Lung (tissue), 12 donors: ENCODE measurements around the gene ANKRD13D. TPM values are rescaled to one million over a fixed set of nuclear protein-coding genes. Genes with fewer than 3 reads are reported as not detected.

ENCODE experiments used
- ATAC-seq: fragments of 200-7000 bp; cut with Tn5 transposase; one replicate; pipeline ENCODE4 v1.9.1; 2020; ENCODE audit warnings: moderate number of reproducible peaks; ENCODE audit not compliant: insufficient read depth, low FRiP score
- DNase-seq, 3 donors: peaks; one replicate each; pipeline ENCODE4 v3.0.0-alpha.2; 2013 to 2017
- H3K27ac ChIP-seq, 2 donors: one replicate each; pipeline ENCODE4 v1.5.1; 2013; ENCODE audit warnings: mild to moderate bottlenecking in 2 of 2, moderate library complexity in 2 of 2, control low read depth in 1 of 2, inconsistent platforms in 1 of 2, low read depth in 1 of 2, low read length in 1 of 2
- H3K27me3 ChIP-seq, 3 donors: one replicate each; pipeline ENCODE4 v1.5.1; 2013; ENCODE audit warnings: low read length in 2 of 3; ENCODE audit not compliant: control insufficient read depth in 3 of 3, insufficient read depth in 3 of 3
- H3K36me3 ChIP-seq, 4 donors: one replicate each; pipeline ENCODE4 v1.5.1; 2013; ENCODE audit warnings: low read length in 4 of 4, mild to moderate bottlenecking in 1 of 4, moderate library complexity in 1 of 4; ENCODE audit not compliant: control insufficient read depth in 4 of 4, insufficient read depth in 4 of 4
- H3K4me1 ChIP-seq, 5 donors: one replicate each; pipeline ENCODE4 v1.5.1; 2013; ENCODE audit warnings: low read length in 5 of 5, mild to moderate bottlenecking in 2 of 5, moderate library complexity in 1 of 5; ENCODE audit not compliant: control insufficient read depth in 5 of 5, insufficient read depth in 5 of 5
- H3K4me3 ChIP-seq: one replicate; pipeline ENCODE4 v1.5.1; 2013; ENCODE audit warnings: mild to moderate bottlenecking, control low read depth, moderate library complexity
- H3K9ac ChIP-seq, 2 donors: one replicate each; pipeline ENCODE4 v1.5.1; 2013; ENCODE audit warnings: low read length in 2 of 2, control low read depth in 1 of 2; ENCODE audit not compliant: insufficient read depth in 1 of 2
- H3K9me3 ChIP-seq, 4 donors: one replicate each; pipeline ENCODE4 v1.5.1; 2013; ENCODE audit warnings: low read length in 3 of 4, mild to moderate bottlenecking in 1 of 4, moderate library complexity in 1 of 4; ENCODE audit not compliant: control insufficient read depth in 4 of 4, insufficient read depth in 3 of 4
- WGBS, 2 donors: extraction: QIAGEN DNeasy Blood & Tissue Kit; methylation state at CpG; one replicate each; pipeline ENCODE4 v1.1.7; 2013; 5-methylcytosine and 5-hydroxymethylcytosine counted together
- polyA plus RNA-seq, 2 donors: library from polyadenylated mRNA; stranded (reverse); fragments of 200-250 nt; gene quantifications; one replicate each; pipeline ENCODE4 v1.2.1, GENCODE V29; 2013
- total RNA-seq, 2 donors: library from RNA; depleted of rRNA in 1 of 2; stranded (reverse); fragments of >200 nt in 1 of 2; gene quantifications; one replicate each; pipeline ENCODE4 v1.2.1, GENCODE V29; 2014 to 2021
- TF ChIP-seq, protein P1 (sequence below): IDR thresholded peaks from 2 replicates; pipeline ENCODE4 v1.5.1; 2012; ENCODE audit warnings: mild to moderate bottlenecking; ENCODE audit errors: control extremely low read depth, extremely low read depth
- donor health status: control.
- donor health status: control.
- donor health status: Bipolar disorder and iron deficiency.
- donor health status: healthy.
- donor health status: DM: yes; HTN: yes; CAD: no.

ANKRD13D gene
- total and polyA plus RNA-seq, 4 donors: 35.9 to 86.2 (median 60.5) TPM

- no peaks in the 10 kb centered on the region for H3K27me3 ChIP-seq
- ATAC-seq (no peak), DNase-seq (no peak)
- TF ChIP-seq, protein P1, sequence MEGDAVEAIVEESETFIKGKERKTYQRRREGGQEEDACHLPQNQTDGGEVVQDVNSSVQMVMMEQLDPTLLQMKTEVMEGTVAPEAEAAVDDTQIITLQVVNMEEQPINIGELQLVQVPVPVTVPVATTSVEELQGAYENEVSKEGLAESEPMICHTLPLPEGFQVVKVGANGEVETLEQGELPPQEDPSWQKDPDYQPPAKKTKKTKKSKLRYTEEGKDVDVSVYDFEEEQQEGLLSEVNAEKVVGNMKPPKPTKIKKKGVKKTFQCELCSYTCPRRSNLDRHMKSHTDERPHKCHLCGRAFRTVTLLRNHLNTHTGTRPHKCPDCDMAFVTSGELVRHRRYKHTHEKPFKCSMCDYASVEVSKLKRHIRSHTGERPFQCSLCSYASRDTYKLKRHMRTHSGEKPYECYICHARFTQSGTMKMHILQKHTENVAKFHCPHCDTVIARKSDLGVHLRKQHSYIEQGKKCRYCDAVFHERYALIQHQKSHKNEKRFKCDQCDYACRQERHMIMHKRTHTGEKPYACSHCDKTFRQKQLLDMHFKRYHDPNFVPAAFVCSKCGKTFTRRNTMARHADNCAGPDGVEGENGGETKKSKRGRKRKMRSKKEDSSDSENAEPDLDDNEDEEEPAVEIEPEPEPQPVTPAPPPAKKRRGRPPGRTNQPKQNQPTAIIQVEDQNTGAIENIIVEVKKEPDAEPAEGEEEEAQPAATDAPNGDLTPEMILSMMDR: no peak
- H3K27ac ChIP-seq: no peak overlapping the region
- WGBS, 2 donors: 92 to 94% methylated on average over 19 of the region's 19 CpGs
- H3K9ac ChIP-seq: no peak overlapping the region
- H3K9me3 ChIP-seq: no peaks in the 10 kb centered on the region
- peaks cover 0 to 39% (median 8%) of the 10 kb centered on the region in 4 donors for H3K36me3 ChIP-seq
- H3K4me1 ChIP-seq: peaks cover 0 to 22% (median 7%) of the 10 kb centered on the region in 5 donors
- no peak overlapping the region for H3K4me3 ChIP-seq
Measured at GRCh38 chr11:67306769-67307544, 17.9 kb downstream of the ANKRD13D start.

- Histone ChIP-seq H3K9me3 (no peaks in the 10 kb centered on the region), H3K27ac (no peak overlapping the region), H3K36me3 (peaks cover 0 to 39% (median 8%) of the 10 kb centered on the region in 4 donors), H3K4me1 (peaks cover 0 to 16% (median 7%) of the 10 kb centered on the region in 5 donors), H3K27me3 (no peaks in the 10 kb centered on the region), H3K9ac (no peak overlapping the region), H3K4me3 (no peak overlapping the region)
- DNase-seq (no peak), ATAC-seq (no peak)
- 88 to 94% methylated on average over 12 of the region's 12 CpGs for WGBS, 2 donors
- TF ChIP-seq, protein P1: no peak
Measured at GRCh38 chr11:67307545-67308001, 18.5 kb downstream of the ANKRD13D start.

DNA sequence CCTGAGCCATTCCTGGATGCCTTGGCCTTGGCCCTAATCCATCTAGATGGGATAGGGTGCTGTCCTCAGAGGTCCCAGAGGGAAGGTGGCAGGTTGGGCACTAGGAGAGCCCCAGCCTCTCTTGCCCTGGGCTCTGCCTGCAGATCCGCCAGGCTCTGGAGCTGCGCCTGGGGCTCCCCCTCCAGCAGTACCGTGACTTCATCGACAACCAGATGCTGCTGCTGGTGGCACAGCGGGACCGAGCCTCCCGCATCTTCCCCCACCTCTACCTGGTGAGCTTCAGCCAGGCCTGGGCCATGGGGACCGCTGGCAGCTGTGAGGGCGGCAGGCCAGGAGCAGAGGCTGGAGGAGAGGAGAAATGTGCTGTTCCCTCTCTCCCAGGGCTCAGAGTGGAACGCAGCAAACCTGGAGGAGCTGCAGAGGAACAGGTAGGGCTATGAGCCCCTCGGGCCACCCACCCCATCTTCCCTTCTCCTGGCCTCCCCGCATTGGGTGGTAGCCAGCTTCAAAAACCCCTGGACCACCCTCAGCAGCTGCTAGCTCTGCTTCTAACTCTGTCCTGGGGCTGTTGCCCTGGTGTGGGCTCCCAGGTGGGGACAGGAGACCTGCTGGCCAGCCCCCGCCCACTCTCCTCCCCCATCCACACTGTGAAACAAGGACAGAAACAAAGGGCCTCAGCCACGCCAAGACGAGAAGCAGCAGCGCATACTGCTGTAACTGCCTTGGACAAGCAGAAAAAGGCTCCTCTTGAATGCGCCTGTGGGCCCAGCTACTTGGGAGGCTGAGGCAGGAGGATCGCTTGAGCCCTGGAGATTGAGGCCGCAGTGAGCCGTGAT is 19.1 kb downstream of the ANKRD13D start:
- TF ChIP-seq, protein P1: no peak
- no peaks in the 10 kb centered on the region for H3K9me3 ChIP-seq
- no peak overlapping the region for H3K27ac ChIP-seq
- no peaks in the 10 kb centered on the region for H3K27me3 ChIP-seq
- H3K36me3 ChIP-seq: peaks cover 0 to 39% (median 8%) of the 10 kb centered on the region in 4 donors
- no peak for ATAC-seq
- 94 to 97% methylated on average over 19 to 20 of the region's 20 CpGs for WGBS, 2 donors
- peaks cover 0 to 10% (median 7%) of the 10 kb centered on the region in 5 donors for H3K4me1 ChIP-seq
- H3K9ac ChIP-seq: no peak overlapping the region
- no peak overlapping the region for H3K4me3 ChIP-seq
- DNase-seq: no peak
